GM23338 (cell line): Measurements from ENCODE around the gene URM1. TPM values are rescaled to one million over a fixed set of nuclear protein-coding genes. Genes with fewer than 3 reads are reported as not detected.

Experiments
- ATAC-seq: fragments of 200-7000 bp; cut with Tn5 transposase; 3 replicates; pipeline ENCODE4 v1.9.1; 2020
- DNase-seq: peaks from one replicate; pipeline ENCODE4 v3.0.0-alpha.2; 2015; ENCODE audit warnings: low spot score
- H2AFZ ChIP-seq: fragments of 200-600 bp; sonication (generic); 2 replicates; pipeline ENCODE4 v1.8.0; 2016; ENCODE audit warnings: antibody characterized with exemption, mild to moderate bottlenecking, moderate library complexity
- H3F3A ChIP-seq: fragments of 200-600 bp; sonication (generic); replicated peaks from 2 replicates; pipeline ENCODE4 v1.8.0; 2017; ENCODE audit warnings: antibody characterized with exemption, mixed run types, low read depth
- H3K27ac ChIP-seq: fragments of 200-600 bp; sonication (generic); 2 replicates; pipeline ENCODE4 v1.6.1; 2016; ENCODE audit warnings: low read depth
- H3K27me3 ChIP-seq: fragments of 200-600 bp; sonication (generic); 2 replicates; pipeline ENCODE4 v1.8.0; 2016; ENCODE audit warnings: mild to moderate bottlenecking, mixed run types, moderate library complexity; ENCODE audit not compliant: insufficient read depth
- H3K36me3 ChIP-seq: fragments of 200-600 bp; sonication (generic); 2 replicates; pipeline ENCODE4 v1.8.0; 2016; ENCODE audit warnings: mild to moderate bottlenecking; ENCODE audit not compliant: insufficient read depth
- H3K4me1 ChIP-seq: fragments of 200-600 bp; sonication (generic); 2 replicates; pipeline ENCODE4 v1.8.0; 2016; ENCODE audit warnings: mild to moderate bottlenecking, moderate library complexity; ENCODE audit not compliant: insufficient read depth
- H3K4me2 ChIP-seq: fragments of 200-600 bp; sonication (generic); 2 replicates; pipeline ENCODE4 v1.7.1; 2017; ENCODE audit warnings: mixed run types
- H3K4me3 ChIP-seq: fragments of 200-600 bp; sonication (generic); 2 replicates; pipeline ENCODE4 v1.6.1; 2016; ENCODE audit warnings: mixed run types
- H3K79me2 ChIP-seq: fragments of 200-600 bp; sonication (generic); replicated peaks from 2 replicates; pipeline ENCODE4 v1.8.0; 2017; ENCODE audit warnings: mild to moderate bottlenecking; ENCODE audit not compliant: insufficient read depth
- H3K9me2 ChIP-seq: fragments of 200-600 bp; sonication (generic); 2 replicates; pipeline ENCODE4 v1.8.0; 2017; ENCODE audit not compliant: insufficient read depth
- H4K20me1 ChIP-seq: fragments of 200-600 bp; sonication (generic); replicated peaks from 2 replicates; pipeline ENCODE4 v1.8.0; 2017; ENCODE audit warnings: mild to moderate bottlenecking; ENCODE audit not compliant: insufficient read depth
- H3K27ac Mint-ChIP-seq: 2 replicates; pipeline ENCODE4 v1.8.0; 2020; ENCODE audit warnings: inconsistent platforms, mild to moderate bottlenecking, moderate library complexity, mixed read lengths
- H3K27me3 Mint-ChIP-seq: 3 replicates; pipeline ENCODE4 v1.8.0; 2022; ENCODE audit warnings: low read depth, mild to moderate bottlenecking, moderate library complexity, mixed read lengths, inconsistent platforms; ENCODE audit not compliant: insufficient read depth, poor library complexity
- H3K36me3 Mint-ChIP-seq: 3 replicates; pipeline ENCODE4 v1.8.0; 2021; ENCODE audit warnings: low read depth, mild to moderate bottlenecking, inconsistent platforms, moderate library complexity, mixed read lengths
- H3K4me1 Mint-ChIP-seq: 3 replicates; pipeline ENCODE4 v1.8.0; 2020; ENCODE audit warnings: mild to moderate bottlenecking, inconsistent platforms, mixed read lengths
- H3K4me3 Mint-ChIP-seq: 3 replicates; pipeline ENCODE4 v1.8.0; 2021; ENCODE audit warnings: moderate library complexity, mild to moderate bottlenecking, inconsistent platforms, mixed read lengths
- H3K9me3 Mint-ChIP-seq: 3 replicates; pipeline ENCODE4 v1.8.0; 2020; ENCODE audit warnings: moderate library complexity, mild to moderate bottlenecking, inconsistent platforms, mixed read lengths
- CREB1 ChIP-seq: fragments of 250-450 bp; sonication (Bioruptor Pico); IDR thresholded peaks from 2 replicates; pipeline ENCODE4 v1.5.0; 2020; ENCODE audit warnings: low read depth, mild to moderate bottlenecking, moderate library complexity
- CTCF ChIP-seq, 2 experiments: fragments of 200-600 bp in 1 of 2; sonication (generic) in 1 of 2; conservative IDR thresholded peaks; 2 replicates each; pipeline versions ENCODE4 v1.5.1 to v1.6.1; 2016 to 2017; ENCODE audit warnings: antibody characterized with exemption in 2 of 2, low read depth in 2 of 2, mild to moderate bottlenecking in 2 of 2, moderate library complexity in 1 of 2
- ETS1 ChIP-seq: IDR thresholded peaks from 2 replicates; pipeline ENCODE4 v1.6.1; 2016; ENCODE audit warnings: antibody characterized with exemption
- EZH2 ChIP-seq: fragments of 200-600 bp; sonication (generic); IDR thresholded peaks from one replicate; pipeline ENCODE4 v1.8.0; 2017; ENCODE audit warnings: antibody characterized with exemption, mild to moderate bottlenecking, low read depth; ENCODE audit not compliant: unreplicated experiment
- EZH2phosphoT487 ChIP-seq: fragments of 200-600 bp; sonication (generic); IDR thresholded peaks from one replicate; pipeline ENCODE4 v1.8.1; 2018; ENCODE audit warnings: antibody characterized with exemption; ENCODE audit not compliant: unreplicated experiment
- JUNB ChIP-seq: IDR thresholded peaks from one replicate; pipeline ENCODE4 v1.6.1; 2016; ENCODE audit warnings: antibody characterized with exemption; ENCODE audit not compliant: unreplicated experiment
- NANOG ChIP-seq: IDR thresholded peaks from 2 replicates; pipeline ENCODE4 v1.6.1; 2016; ENCODE audit warnings: antibody characterized with exemption, borderline replicate concordance
- POLR2AphosphoS5 ChIP-seq: IDR thresholded peaks from 2 replicates; pipeline ENCODE4 v1.6.1; 2016; ENCODE audit warnings: antibody characterized with exemption, low read depth
- REST ChIP-seq: IDR thresholded peaks from one replicate; pipeline ENCODE4 v1.6.1; 2018; ENCODE audit warnings: antibody characterized with exemption; ENCODE audit not compliant: unreplicated experiment
- STAT1 ChIP-seq: IDR thresholded peaks from one replicate; pipeline ENCODE4 v1.6.1; 2016; ENCODE audit warnings: antibody characterized with exemption; ENCODE audit not compliant: unreplicated experiment
- ZNF114 ChIP-seq: fragments of 250-450 bp; sonication (Bioruptor Pico); IDR thresholded peaks from 2 replicates; pipeline ENCODE4 v1.5.0; 2020; ENCODE audit warnings: mild to moderate bottlenecking, moderate library complexity
- ZNF331 ChIP-seq: fragments of 250-450 bp; sonication (Bioruptor Pico); IDR thresholded peaks from 2 replicates; pipeline ENCODE4 v1.5.0; 2020; ENCODE audit warnings: low read depth, mild to moderate bottlenecking, moderate library complexity
- polyA plus RNA-seq: library from polyadenylated mRNA; unstranded; fragments of >200 nt; fragmentation: Nextera tagmentation; extraction: Ambion mirVana; gene quantifications from 2 replicates; pipeline ENCODE4 v1.2.1, GENCODE V29; 2016
- total RNA-seq: library from RNA; depleted of rRNA; stranded (reverse); fragments of >200 nt; shearing (Covaris generic); gene quantifications from 2 replicates; pipeline ENCODE4 v1.2.3, GENCODE V29; 2014
- TF ChIP-seq, protein P1 (sequence below): fragments of 250-450 bp; sonication (Bioruptor Pico); IDR thresholded peaks from 2 replicates; pipeline ENCODE4 v1.5.0; 2020; ENCODE audit warnings: mild to moderate bottlenecking, moderate library complexity

The URM1 gene
- total and polyA plus RNA-seq, 2 experiments from 2014 or later = 28.6 to 47.8 TPM

DNA sequence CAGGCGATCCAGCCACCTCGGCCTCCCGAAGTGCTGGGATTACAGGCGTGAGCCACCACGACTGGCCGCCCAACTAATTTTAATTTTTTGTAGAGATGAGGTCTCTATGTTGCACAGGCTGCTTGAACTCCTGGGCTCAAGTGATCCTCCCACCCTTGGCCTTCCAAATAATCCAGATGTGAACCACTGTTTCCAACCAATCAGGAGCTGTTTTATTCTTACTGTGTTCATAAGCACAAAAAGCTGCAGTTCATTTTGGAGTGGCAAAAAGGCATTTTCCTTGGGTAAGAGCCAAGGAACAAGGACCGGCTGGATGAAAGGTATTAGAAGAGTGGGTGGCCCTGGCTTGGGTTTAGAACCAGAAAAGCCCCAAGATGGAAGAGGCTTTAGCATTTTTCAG is 36.0 kb upstream of the URM1 start:
- Histone ChIP-seq H3K4me1 (no peaks in the 10 kb centered on the region), H3K9me2 (no peaks in the 10 kb centered on the region), H3K4me3 (no peak overlapping the region), H3K79me2 (no peaks in the 10 kb centered on the region), H3F3A (peaks cover 3% of the 10 kb centered on the region; the same call in 1 of the 2 replicates), H3K36me3 (no peaks in the 10 kb centered on the region), H3K27me3 (no peaks in the 10 kb centered on the region), H4K20me1 (no peaks in the 10 kb centered on the region), H3K4me2 (no peak overlapping the region), H2AFZ (no peak overlapping the region), H3K27ac (no peak overlapping the region)
- DNase-seq (no peak), ATAC-seq (no peak)
- TF ChIP-seq, protein P1, sequence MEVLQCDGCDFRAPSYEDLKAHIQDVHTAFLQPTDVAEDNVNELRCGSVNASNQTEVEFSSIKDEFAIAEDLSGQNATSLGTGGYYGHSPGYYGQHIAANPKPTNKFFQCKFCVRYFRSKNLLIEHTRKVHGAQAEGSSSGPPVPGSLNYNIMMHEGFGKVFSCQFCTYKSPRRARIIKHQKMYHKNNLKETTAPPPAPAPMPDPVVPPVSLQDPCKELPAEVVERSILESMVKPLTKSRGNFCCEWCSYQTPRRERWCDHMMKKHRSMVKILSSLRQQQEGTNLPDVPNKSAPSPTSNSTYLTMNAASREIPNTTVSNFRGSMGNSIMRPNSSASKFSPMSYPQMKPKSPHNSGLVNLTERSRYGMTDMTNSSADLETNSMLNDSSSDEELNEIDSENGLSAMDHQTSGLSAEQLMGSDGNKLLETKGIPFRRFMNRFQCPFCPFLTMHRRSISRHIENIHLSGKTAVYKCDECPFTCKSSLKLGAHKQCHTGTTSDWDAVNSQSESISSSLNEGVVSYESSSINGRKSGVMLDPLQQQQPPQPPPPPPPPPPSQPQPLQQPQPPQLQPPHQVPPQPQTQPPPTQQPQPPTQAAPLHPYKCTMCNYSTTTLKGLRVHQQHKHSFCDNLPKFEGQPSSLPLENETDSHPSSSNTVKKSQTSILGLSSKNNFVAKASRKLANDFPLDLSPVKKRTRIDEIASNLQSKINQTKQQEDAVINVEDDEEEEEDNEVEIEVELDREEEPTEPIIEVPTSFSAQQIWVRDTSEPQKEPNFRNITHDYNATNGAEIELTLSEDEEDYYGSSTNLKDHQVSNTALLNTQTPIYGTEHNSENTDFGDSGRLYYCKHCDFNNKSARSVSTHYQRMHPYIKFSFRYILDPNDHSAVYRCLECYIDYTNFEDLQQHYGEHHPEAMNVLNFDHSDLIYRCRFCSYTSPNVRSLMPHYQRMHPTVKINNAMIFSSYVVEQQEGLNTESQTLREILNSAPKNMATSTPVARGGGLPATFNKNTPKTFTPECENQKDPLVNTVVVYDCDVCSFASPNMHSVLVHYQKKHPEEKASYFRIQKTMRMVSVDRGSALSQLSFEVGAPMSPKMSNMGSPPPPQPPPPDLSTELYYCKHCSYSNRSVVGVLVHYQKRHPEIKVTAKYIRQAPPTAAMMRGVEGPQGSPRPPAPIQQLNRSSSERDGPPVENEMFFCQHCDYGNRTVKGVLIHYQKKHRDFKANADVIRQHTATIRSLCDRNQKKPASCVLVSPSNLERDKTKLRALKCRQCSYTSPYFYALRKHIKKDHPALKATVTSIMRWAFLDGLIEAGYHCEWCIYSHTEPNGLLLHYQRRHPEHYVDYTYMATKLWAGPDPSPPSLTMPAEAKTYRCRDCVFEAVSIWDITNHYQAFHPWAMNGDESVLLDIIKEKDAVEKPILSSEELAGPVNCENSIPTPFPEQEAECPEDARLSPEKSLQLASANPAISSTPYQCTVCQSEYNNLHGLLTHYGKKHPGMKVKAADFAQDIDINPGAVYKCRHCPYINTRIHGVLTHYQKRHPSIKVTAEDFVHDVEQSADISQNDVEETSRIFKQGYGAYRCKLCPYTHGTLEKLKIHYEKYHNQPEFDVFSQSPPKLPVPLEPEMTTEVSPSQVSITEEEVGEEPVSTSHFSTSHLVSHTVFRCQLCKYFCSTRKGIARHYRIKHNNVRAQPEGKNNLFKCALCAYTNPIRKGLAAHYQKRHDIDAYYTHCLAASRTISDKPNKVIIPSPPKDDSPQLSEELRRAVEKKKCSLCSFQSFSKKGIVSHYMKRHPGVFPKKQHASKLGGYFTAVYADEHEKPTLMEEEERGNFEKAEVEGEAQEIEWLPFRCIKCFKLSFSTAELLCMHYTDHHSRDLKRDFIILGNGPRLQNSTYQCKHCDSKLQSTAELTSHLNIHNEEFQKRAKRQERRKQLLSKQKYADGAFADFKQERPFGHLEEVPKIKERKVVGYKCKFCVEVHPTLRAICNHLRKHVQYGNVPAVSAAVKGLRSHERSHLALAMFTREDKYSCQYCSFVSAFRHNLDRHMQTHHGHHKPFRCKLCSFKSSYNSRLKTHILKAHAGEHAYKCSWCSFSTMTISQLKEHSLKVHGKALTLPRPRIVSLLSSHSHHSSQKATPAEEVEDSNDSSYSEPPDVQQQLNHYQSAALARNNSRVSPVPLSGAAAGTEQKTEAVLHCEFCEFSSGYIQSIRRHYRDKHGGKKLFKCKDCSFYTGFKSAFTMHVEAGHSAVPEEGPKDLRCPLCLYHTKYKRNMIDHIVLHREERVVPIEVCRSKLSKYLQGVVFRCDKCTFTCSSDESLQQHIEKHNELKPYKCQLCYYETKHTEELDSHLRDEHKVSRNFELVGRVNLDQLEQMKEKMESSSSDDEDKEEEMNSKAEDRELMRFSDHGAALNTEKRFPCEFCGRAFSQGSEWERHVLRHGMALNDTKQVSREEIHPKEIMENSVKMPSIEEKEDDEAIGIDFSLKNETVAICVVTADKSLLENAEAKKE (CRISPR knock-in tag) = no peak
- TF ChIP-seq NANOG (no peak), REST (no peak), EZH2phosphoT487 (no peak), ETS1 (no peak), STAT1 (no peak), CREB1 (CRISPR knock-in tag) (no peak), CTCF (conservative IDR thresholded peaks at IDR 0.05; ENCODE audit: low read depth in 2 of 2) (no peak), POLR2AphosphoS5 (no peak), ZNF114 (CRISPR knock-in tag) (no peak), EZH2 (no peak), ZNF331 (CRISPR knock-in tag) (no peak), JUNB (no peak)
- Mint-ChIP-seq H3K4me3 (no peak overlapping the region), H3K4me1 (no peaks in the 10 kb centered on the region), H3K27me3 (peaks cover 10% of the 10 kb centered on the region), H3K27ac (no peak overlapping the region), H3K36me3 (peaks cover 2% of the 10 kb centered on the region; the same call in 1 of the 3 replicates), H3K9me3 (0 out of 3 replicates have a peak, but pooled peaks cover 3% of the 10 kb centered on the region)
